Calu3 (cell line): Measurements from ENCODE around the gene KRTAP25-1. TPM values are rescaled to one million over a fixed set of nuclear protein-coding genes. Genes with fewer than 3 reads are reported as not detected.

Source experiments
- BruUV-seq: library from RNA; stranded (reverse); fragments of 400-500 nt; replicated peaks from 2 replicates; lab custom pipeline; 2021; lab: Mats Ljungman, UMichigan
- CTCF ChIA-PET: fragments of 300-600 bp; sonication (Branson Sonifier 250); formaldehyde crosslinking; loops from one replicate; lab custom pipeline; 2022; ENCODE audit warnings: antibody characterized with exemption; lab: Charles Lee
- DNase-seq: peaks from one replicate; pipeline ENCODE4 v3.0.0; 2022
- H3K27ac Mint-ChIP-seq: one replicate; pipeline ENCODE4 v1.8.0; 2022; ENCODE audit warnings: mixed read lengths; ENCODE audit not compliant: unreplicated experiment
- H3K27me3 Mint-ChIP-seq: one replicate; pipeline ENCODE4 v1.8.0; 2022; ENCODE audit warnings: mixed read lengths; ENCODE audit not compliant: unreplicated experiment
- H3K36me3 Mint-ChIP-seq: one replicate; pipeline ENCODE4 v1.8.0; 2022; ENCODE audit warnings: mild to moderate bottlenecking, moderate library complexity, mixed read lengths; ENCODE audit not compliant: insufficient read depth, unreplicated experiment
- H3K4me1 Mint-ChIP-seq: one replicate; pipeline ENCODE4 v1.8.0; 2022; ENCODE audit warnings: mild to moderate bottlenecking, low read depth, mixed read lengths; ENCODE audit not compliant: unreplicated experiment
- H3K4me3 Mint-ChIP-seq: one replicate; pipeline ENCODE4 v1.8.0; 2022; ENCODE audit warnings: mild to moderate bottlenecking, low read depth, moderate library complexity, mixed read lengths; ENCODE audit not compliant: unreplicated experiment
- H3K9me3 Mint-ChIP-seq: one replicate; pipeline ENCODE4 v1.8.0; 2022; ENCODE audit warnings: low read depth, mixed read lengths; ENCODE audit not compliant: unreplicated experiment
- CTCF ChIP-seq: fragments of 200-600 bp; IDR thresholded peaks from one replicate; pipeline ENCODE4 v1.8.0; 2022; ENCODE audit warnings: antibody characterized with exemption; ENCODE audit not compliant: unreplicated experiment
- intact Hi-C: fragments of 100-400 bp; cut with micrococcal nuclease; formaldehyde crosslinking; loops from one replicate; pipeline ENCODE4 v1.10.0; 2022; ENCODE audit not compliant: unreplicated experiment
- total RNA-seq: library from RNA; stranded (reverse); gene quantifications from 2 replicates; pipeline ENCODE4 v1.2.3, GENCODE V29; 2022

Gene KRTAP25-1
- total RNA-seq, 1 experiment from 2014 or later = not detected

DNA sequence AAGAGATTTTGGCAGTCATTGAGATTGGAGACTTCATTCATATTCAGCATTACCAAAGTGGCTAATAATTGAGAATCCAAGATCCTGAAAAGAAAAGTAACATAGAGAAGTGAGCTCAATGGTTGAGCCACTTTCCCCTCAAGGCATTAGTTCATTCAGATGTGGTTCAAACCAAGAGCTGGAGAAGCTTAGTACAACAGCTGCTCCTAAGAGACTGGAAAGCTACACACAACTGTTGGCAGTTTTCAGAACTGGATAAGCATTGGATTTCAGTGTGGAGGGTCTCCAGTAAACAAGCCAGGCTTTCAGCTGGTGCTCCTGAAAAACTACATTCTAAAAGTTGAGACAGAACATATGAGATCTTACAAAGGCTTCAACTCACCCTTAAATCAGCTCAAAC is 44.3 kb downstream of the KRTAP25-1 start:
- Mint-ChIP-seq H3K4me1 (no peaks in the 10 kb centered on the region), H3K4me3 (no peak overlapping the region), H3K36me3 (no peaks in the 10 kb centered on the region), H3K27ac (no peak overlapping the region), H3K27me3 (no peaks in the 10 kb centered on the region), H3K9me3 (no peaks in the 10 kb centered on the region)
- intact Hi-C loops = no loop called here
- no TSS peak for BruUV-seq
- no peak for DNase-seq
- CTCF ChIA-PET = no interaction called here
- TF ChIP-seq CTCF = no peak

DNA sequence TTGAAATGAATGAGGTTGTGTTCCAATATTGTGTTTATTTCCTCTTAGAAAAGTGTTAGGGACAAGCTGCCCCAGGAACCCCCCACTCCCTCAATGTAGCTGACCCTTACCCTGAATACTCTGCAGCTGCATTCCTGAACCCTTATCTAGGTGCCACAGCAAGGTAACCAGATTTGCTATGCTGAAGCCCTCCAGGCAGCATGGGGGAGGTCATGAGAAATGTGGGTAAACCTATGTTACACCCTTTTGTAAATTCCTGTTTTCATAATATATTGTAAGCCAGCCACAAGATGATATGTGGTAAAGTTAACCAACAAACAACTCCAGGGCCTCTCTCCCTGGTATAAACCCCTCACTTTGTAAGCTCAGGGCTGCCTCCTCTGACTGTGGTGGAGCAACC is 45.6 kb downstream of the KRTAP25-1 start:
- H3K9me3 Mint-ChIP-seq = no peaks in the 10 kb centered on the region
- no peak for TF ChIP-seq CTCF
- H3K4me1 Mint-ChIP-seq = no peaks in the 10 kb centered on the region
- BruUV-seq = no TSS peak
- intact Hi-C loops = no loop called here
- H3K27ac Mint-ChIP-seq = no peak overlapping the region
- H3K27me3 Mint-ChIP-seq = no peaks in the 10 kb centered on the region
- H3K36me3 Mint-ChIP-seq = no peaks in the 10 kb centered on the region
- DNase-seq = no peak
- CTCF ChIA-PET = no interaction called here
- no peak overlapping the region for H3K4me3 Mint-ChIP-seq

DNA sequence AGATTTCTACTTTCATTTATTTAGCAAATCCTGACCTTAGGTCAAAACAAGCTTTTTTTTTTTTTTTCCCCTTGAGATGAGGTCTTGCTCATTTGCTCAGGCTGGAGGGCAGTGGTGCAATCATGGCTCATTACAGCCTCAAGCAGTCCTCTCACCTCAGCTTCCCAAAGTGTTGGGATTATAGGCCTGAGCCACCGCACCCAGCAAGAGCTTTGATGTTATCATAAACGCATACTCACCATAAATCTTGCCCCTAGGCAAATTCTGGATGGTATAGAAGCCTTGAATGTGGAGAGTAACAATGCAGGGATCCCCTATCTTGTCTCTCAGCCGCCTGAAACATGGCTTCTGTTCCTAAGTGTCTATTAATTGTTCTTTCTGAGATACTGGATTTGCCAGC is 48.7 kb downstream of the KRTAP25-1 start:
- Mint-ChIP-seq H3K4me1 (no peaks in the 10 kb centered on the region), H3K27ac (no peak overlapping the region), H3K27me3 (no peaks in the 10 kb centered on the region), H3K9me3 (no peaks in the 10 kb centered on the region), H3K4me3 (no peak overlapping the region), H3K36me3 (no peaks in the 10 kb centered on the region)
- CTCF ChIA-PET = no interaction called here
- BruUV-seq = no TSS peak
- TF ChIP-seq CTCF = no peak
- intact Hi-C loops = no loop called here
- DNase-seq = no peak

Other genes starting within 250 kb of the KRTAP25-1 start
- gene CLDN17, start 122.7 kb downstream of the KRTAP25-1 start, total RNA-seq = not detected in 2 replicates
- 0.24 and 0.45 TPM in 2 replicates for gene CLDN8, start 73.4 kb downstream of the KRTAP25-1 start, total RNA-seq
- not detected in 2 replicates for gene KRTAP24-1, start 6.6 kb downstream of the KRTAP25-1 start, total RNA-seq
- not detected in 2 replicates for gene KRTAP26-1, start 30.8 kb upstream of the KRTAP25-1 start, total RNA-seq
- not detected in 2 replicates for gene KRTAP27-1, start 48.2 kb upstream of the KRTAP25-1 start, total RNA-seq
- not detected in 2 replicates for gene KRTAP23-1, start 59.1 kb upstream of the KRTAP25-1 start, total RNA-seq
- not detected in 2 replicates for gene KRTAP13-2, start 82.8 kb upstream of the KRTAP25-1 start, total RNA-seq
- gene KRTAP13-1, start 106.5 kb upstream of the KRTAP25-1 start, total RNA-seq = not detected in 2 replicates
- not detected in 2 replicates for gene KRTAP13-3, start 136.4 kb upstream of the KRTAP25-1 start, total RNA-seq
- not detected in 2 replicates for gene KRTAP13-4, start 140.7 kb upstream of the KRTAP25-1 start, total RNA-seq
- gene KRTAP15-1, start 150.8 kb upstream of the KRTAP25-1 start, total RNA-seq = not detected in 2 replicates
- not detected in 2 replicates for gene KRTAP19-1, start 190.9 kb upstream of the KRTAP25-1 start, total RNA-seq
- gene KRTAP19-2, start 197.9 kb upstream of the KRTAP25-1 start, total RNA-seq = not detected in 2 replicates
- gene KRTAP19-3, start 202.5 kb upstream of the KRTAP25-1 start, total RNA-seq = not detected in 2 replicates
- not detected in 2 replicates for gene KRTAP19-4, start 207.7 kb upstream of the KRTAP25-1 start, total RNA-seq
- not detected in 2 replicates for gene KRTAP19-5, start 212.6 kb upstream of the KRTAP25-1 start, total RNA-seq